H9 (cell line): ENCODE data around the gene SERPING1. TPM values are rescaled to one million over a fixed set of nuclear protein-coding genes. Genes with fewer than 3 reads are reported as not detected.

Source experiments
- DNase-seq: peaks from one replicate; pipeline ENCODE4 v3.0.0-alpha.2; 2017
- H2AFZ ChIP-seq: one replicate; pipeline ENCODE4 v1.6.1; 2013; ENCODE audit warnings: mild to moderate bottlenecking, low read length, control low read depth, moderate library complexity
- H2AK5ac ChIP-seq: 2 replicates; pipeline ENCODE4 v1.6.1; 2013; ENCODE audit warnings: low read length, control low read depth, mixed read lengths; ENCODE audit not compliant: insufficient read length
- H2BK120ac ChIP-seq: one replicate; pipeline ENCODE4 v1.6.1; 2013; ENCODE audit warnings: low read depth, mild to moderate bottlenecking, low read length, control low read depth, inconsistent platforms; ENCODE audit not compliant: poor library complexity, severe bottlenecking
- H2BK12ac ChIP-seq: 2 replicates; pipeline ENCODE4 v1.6.1; 2013; ENCODE audit warnings: low read length, control low read depth, mixed read lengths, low read depth; ENCODE audit not compliant: insufficient read length
- H2BK15ac ChIP-seq: 2 replicates; pipeline ENCODE4 v1.6.1; 2013; ENCODE audit warnings: low read depth, low read length, control low read depth
- H2BK20ac ChIP-seq: one replicate; pipeline ENCODE4 v1.6.1; 2013; ENCODE audit warnings: low read depth, mild to moderate bottlenecking, low read length, control low read depth, inconsistent platforms; ENCODE audit not compliant: poor library complexity, severe bottlenecking
- H2BK5ac ChIP-seq: 2 replicates; pipeline ENCODE4 v1.6.1; 2013; ENCODE audit warnings: low read length, control low read depth, mixed read lengths; ENCODE audit not compliant: insufficient read length
- H3K14ac ChIP-seq: 2 replicates; pipeline ENCODE4 v1.6.1; 2013; ENCODE audit warnings: low read length, control low read depth; ENCODE audit not compliant: insufficient read depth
- H3K18ac ChIP-seq: 2 replicates; pipeline ENCODE4 v1.6.1; 2013; ENCODE audit warnings: low read depth, mild to moderate bottlenecking, mixed read lengths, low read length, control low read depth; ENCODE audit not compliant: insufficient read length
- H3K23ac ChIP-seq: 2 replicates; pipeline ENCODE4 v1.6.1; 2013; ENCODE audit warnings: low read length, control low read depth, mixed read lengths, low read depth; ENCODE audit not compliant: insufficient read length
- H3K23me2 ChIP-seq: 2 replicates; pipeline ENCODE4 v1.6.1; 2013; ENCODE audit warnings: low read depth, mild to moderate bottlenecking, mixed read lengths, low read length, control low read depth; ENCODE audit not compliant: insufficient read length, poor library complexity, severe bottlenecking
- H3K27ac ChIP-seq: 2 replicates; pipeline ENCODE4 v1.5.1; 2013; ENCODE audit warnings: low read length, control low read depth, mixed read lengths, low read depth; ENCODE audit not compliant: insufficient read length
- H3K27me3 ChIP-seq: 2 replicates; pipeline ENCODE4 v1.6.1; 2013; ENCODE audit warnings: low read length, control low read depth, inconsistent platforms; ENCODE audit not compliant: insufficient read depth
- H3K4ac ChIP-seq: 2 replicates; pipeline ENCODE4 v1.6.1; 2013; ENCODE audit warnings: low read depth, mild to moderate bottlenecking, control low read depth, inconsistent platforms, low read length, moderate library complexity
- H3K4me1 ChIP-seq: 2 replicates; pipeline ENCODE4 v1.6.1; 2013; ENCODE audit warnings: low read length, control low read depth, inconsistent platforms; ENCODE audit not compliant: insufficient read depth
- H3K4me2 ChIP-seq: 2 replicates; pipeline ENCODE4 v1.6.1; 2013; ENCODE audit warnings: low read length, control low read depth, mixed read lengths; ENCODE audit not compliant: insufficient read length, insufficient read depth
- H3K56ac ChIP-seq: 2 replicates; pipeline ENCODE4 v1.6.1; 2013; ENCODE audit warnings: low read depth, mild to moderate bottlenecking, mixed read lengths, low read length, control low read depth; ENCODE audit not compliant: insufficient read length
- H3K79me1 ChIP-seq: 2 replicates; pipeline ENCODE4 v1.6.1; 2013; ENCODE audit warnings: low read depth, mild to moderate bottlenecking, moderate library complexity, low read length, control low read depth, inconsistent platforms; ENCODE audit not compliant: insufficient read depth, poor library complexity, severe bottlenecking
- H3K79me2 ChIP-seq: 2 replicates; pipeline ENCODE4 v1.6.1; 2013; ENCODE audit warnings: low read length, control low read depth, inconsistent platforms; ENCODE audit not compliant: insufficient read depth
- H3K9ac ChIP-seq: 2 replicates; pipeline ENCODE4 v1.6.1; 2013; ENCODE audit warnings: low read length, control low read depth, mixed read lengths; ENCODE audit not compliant: insufficient read length; ENCODE audit errors: extremely low read depth
- H3K9me3 ChIP-seq: one replicate; pipeline ENCODE4 v1.6.1; 2013; ENCODE audit warnings: low read depth, low read length, inconsistent platforms; ENCODE audit not compliant: control insufficient read depth
- H3T11ph ChIP-seq: one replicate; pipeline ENCODE4 v1.6.1; 2013; ENCODE audit warnings: mild to moderate bottlenecking, low read length, control low read depth, inconsistent platforms
- H4K20me1 ChIP-seq: one replicate; pipeline ENCODE4 v1.6.1; 2013; ENCODE audit not compliant: control insufficient read depth, insufficient read length, insufficient read depth
- H4K5ac ChIP-seq: 2 replicates; pipeline ENCODE4 v1.6.1; 2013; ENCODE audit warnings: low read depth, mild to moderate bottlenecking, mixed read lengths, low read length, control low read depth; ENCODE audit not compliant: insufficient read length
- H4K8ac ChIP-seq: replicated peaks from 2 replicates; pipeline ENCODE4 v1.6.1; 2013; ENCODE audit warnings: low read length, control low read depth, mixed read lengths, low read depth; ENCODE audit not compliant: insufficient read length
- H4K91ac ChIP-seq: 2 replicates; pipeline ENCODE4 v1.6.1; 2013; ENCODE audit warnings: low read depth, mild to moderate bottlenecking, moderate library complexity, mixed read lengths, low read length, control low read depth; ENCODE audit not compliant: insufficient read length
- H3K27ac Mint-ChIP-seq, 3 experiments: 2 replicates in 2 of 3; 3 replicates in 1 of 3; pipeline ENCODE4 v1.8.0; 2020 to 2021; ENCODE audit warnings: mixed read lengths in 3 of 3, mild to moderate bottlenecking in 1 of 3, moderate library complexity in 1 of 3
- H3K27me3 Mint-ChIP-seq: 2 replicates; pipeline ENCODE4 v1.8.0; 2021; ENCODE audit warnings: low read depth, mild to moderate bottlenecking, moderate library complexity, mixed read lengths
- H3K36me3 Mint-ChIP-seq, 3 experiments: 2 replicates in 2 of 3; 3 replicates in 1 of 3; pipeline ENCODE4 v1.8.0; 2020 to 2021; ENCODE audit warnings: low read depth in 3 of 3, mixed read lengths in 3 of 3; ENCODE audit not compliant: insufficient read depth in 1 of 3
- H3K4me1 Mint-ChIP-seq, 2 experiments: 2 replicates each; pipeline ENCODE4 v1.8.0; 2020; ENCODE audit warnings: mixed read lengths in 2 of 2
- H3K4me3 Mint-ChIP-seq, 2 experiments: 2 replicates in 1 of 2; 3 replicates in 1 of 2; pipeline ENCODE4 v1.8.0; 2020 to 2021; ENCODE audit warnings: mild to moderate bottlenecking in 2 of 2, mixed read lengths in 2 of 2, moderate library complexity in 1 of 2
- H3K9me3 Mint-ChIP-seq, 2 experiments: 2 replicates in 1 of 2; 3 replicates in 1 of 2; pipeline ENCODE4 v1.8.0; 2020; ENCODE audit warnings: mild to moderate bottlenecking in 2 of 2, mixed read lengths in 2 of 2, moderate library complexity in 1 of 2
- CTCF ChIP-seq: fragments of 200-600 bp; sonication (generic); conservative IDR thresholded peaks from 3 replicates; pipeline ENCODE4 v1.8.0; 2021; ENCODE audit warnings: antibody characterized with exemption, mild to moderate bottlenecking
- WGBS: extraction: QIAGEN DNeasy Blood & Tissue Kit; methylation state at CpG from one replicate; pipeline ENCODE4 v1.1.7; 2013; ENCODE audit warnings: missing lambda C conversion rate, low lambda C conversion rate, mixed read lengths; ENCODE audit not compliant: insufficient read length; ENCODE audit errors: extremely low coverage; 5-methylcytosine and 5-hydroxymethylcytosine counted together
- total RNA-seq: library from RNA; stranded (reverse); gene quantifications from 2 replicates; pipeline ENCODE4 v1.2.1, GENCODE V29; 2021

The SERPING1 gene
- total RNA-seq, 1 experiment from 2014 or later: 35.2 TPM

GRCh38 chr11:57662893-57663292 is 65.4 kb downstream of the SERPING1 start:
- Histone ChIP-seq H2BK15ac (no peak overlapping the region), H2BK5ac (no peak overlapping the region), H3K56ac (no peak overlapping the region), H4K20me1 (no peaks in the 10 kb centered on the region), H4K8ac (no peak overlapping the region), H3K4ac (no peak overlapping the region), H4K91ac (no peak overlapping the region), H3K9ac (no peak overlapping the region), H3K18ac (no peak overlapping the region), H2AK5ac (no peak overlapping the region), H4K5ac (no peak overlapping the region), H3K4me2 (no peak overlapping the region), H2BK20ac (no peak overlapping the region), H3K79me2 (peaks cover 4% of the 10 kb centered on the region; the same call in 1 of the 2 replicates), H2BK120ac (no peak overlapping the region), H3T11ph (no peak overlapping the region), H3K14ac (no peak overlapping the region), H2AFZ (no peak overlapping the region), H2BK12ac (no peak overlapping the region), H3K27me3 (no peaks in the 10 kb centered on the region), H3K9me3 (no peaks in the 10 kb centered on the region), H3K79me1 (no peaks in the 10 kb centered on the region), H3K23me2 (peaks cover 10% of the 10 kb centered on the region), H3K27ac (no peak overlapping the region), H3K23ac (no peak overlapping the region), H3K4me1 (no peaks in the 10 kb centered on the region)
- Mint-ChIP-seq H3K4me1 (peaks cover 7 to 10% of the 10 kb centered on the region in 2 experiments; a peak in 3 of 4 replicates), H3K27me3 (no peaks in the 10 kb centered on the region), H3K27ac (no peak overlapping the region), H3K9me3 (no peaks in the 10 kb centered on the region; a peak in 1 of 5 replicates), H3K36me3 (peaks cover 18 to 36% (median 32%) of the 10 kb centered on the region in 3 experiments), H3K4me3 (no peak overlapping the region)
- DNase-seq: no peak
- peak; percentile 48; the same call in 2 of the 3 replicates for TF ChIP-seq CTCF
- WGBS: no CpG with 5 or more reads among the region's 4 CpGs
